GM12891 (cell line): ENCODE measurements around the gene MOB3B.

Experiments used
- POLR2A ChIP-seq: IDR thresholded peaks from 2 replicates; pipeline ENCODE4 v1.6.1; 2011; ENCODE audit warnings: low read depth, low read length, control low read depth
- POLR2AphosphoS5 ChIP-seq: IDR thresholded peaks from 2 replicates; pipeline ENCODE4 v1.6.1; 2011; ENCODE audit warnings: low read depth, low read length, control low read depth
- POU2F2 ChIP-seq: IDR thresholded peaks from 2 replicates; pipeline ENCODE4 v1.6.1; 2011; ENCODE audit warnings: low read depth, mild to moderate bottlenecking, control low read depth, low read length, moderate library complexity

- no peak for TF ChIP-seq POLR2AphosphoS5
- no peak for TF ChIP-seq POLR2A
- no peak for TF ChIP-seq POU2F2
Measured at GRCh38 chr9:27280249-27280648, 249.4 kb downstream of the MOB3B start.
